Stimulated activated naive CD8-positive, alpha-beta T cell treated with anti-CD3 and anti-CD28 coated beads, Interleukin-15, amount 100 ng/mL, for 72 hours (primary cell): Measurements from ENCODE around the gene PTPRB.

Experiments
- ATAC-seq: fragments of 150-1000 bp; cut with Tn5 transposase; 2 replicates; pipeline ENCODE4 v1.10.0; 2021; ENCODE audit warnings: mild to moderate bottlenecking, moderate library complexity
- DNase-seq, 2 donors: peaks; one replicate each; pipeline ENCODE4 v3.0.0; 2021 to 2022
- H3K27ac Mint-ChIP-seq, 2 donors: one replicate each; pipeline ENCODE4 v1.8.0; 2022; ENCODE audit warnings: mild to moderate bottlenecking in 2 of 2, mixed read lengths in 2 of 2, moderate library complexity in 2 of 2
- H3K27me3 Mint-ChIP-seq: one replicate; pipeline ENCODE4 v1.8.0; 2022; ENCODE audit warnings: mixed read lengths
- H3K4me1 Mint-ChIP-seq: one replicate; pipeline ENCODE4 v1.8.0; 2022; ENCODE audit warnings: mild to moderate bottlenecking, mixed read lengths
- H3K4me3 Mint-ChIP-seq, 2 donors: one replicate each; pipeline ENCODE4 v1.8.0; 2022; ENCODE audit warnings: mild to moderate bottlenecking in 2 of 2, mixed read lengths in 2 of 2, moderate library complexity in 1 of 2
- H3K9me3 Mint-ChIP-seq, 2 donors: one replicate each; pipeline ENCODE4 v1.8.0; 2022; ENCODE audit warnings: mixed read lengths in 2 of 2

The PTPRB gene

DNA sequence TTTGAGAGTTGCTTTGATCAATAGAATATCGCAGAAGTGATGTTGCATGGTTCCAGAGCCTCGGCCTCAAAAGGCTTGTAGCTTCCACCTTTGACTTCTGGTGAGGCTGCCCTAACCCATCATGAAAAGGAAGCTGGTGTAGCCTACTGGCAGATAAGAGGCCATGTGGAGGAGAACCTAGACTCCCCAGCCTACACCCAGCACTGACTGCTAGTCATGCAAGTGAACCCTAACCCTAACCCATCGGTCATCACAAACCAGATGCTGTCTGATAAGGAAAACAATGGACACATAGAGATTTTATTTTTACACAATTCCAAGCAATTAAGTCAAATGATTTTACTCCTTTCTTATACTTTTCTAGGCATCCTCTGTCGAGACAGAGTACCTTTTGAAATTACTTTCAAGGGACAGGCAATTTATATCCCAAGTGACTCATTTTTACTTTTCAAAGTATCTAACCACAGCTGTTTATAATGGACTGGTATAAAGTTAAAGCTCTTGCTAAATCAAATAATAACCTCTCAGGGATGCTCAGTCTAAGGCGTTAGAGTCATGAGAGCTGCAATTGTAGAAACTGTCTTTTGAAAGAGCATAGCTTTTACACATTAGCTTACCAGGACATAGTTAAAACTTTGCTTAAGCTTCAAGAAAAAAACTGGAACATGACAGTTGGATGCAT is 17.6 kb downstream of the PTPRB start:
- DNase-seq (no peak), ATAC-seq (no peak)
- no peak overlapping the region for H3K4me3 Mint-ChIP-seq
- no peaks in the 10 kb centered on the region for H3K4me1 Mint-ChIP-seq
- H3K27me3 Mint-ChIP-seq, result no peaks in the 10 kb centered on the region
- no peak overlapping the region for H3K27ac Mint-ChIP-seq
- no peaks in the 10 kb centered on the region for H3K9me3 Mint-ChIP-seq

DNA sequence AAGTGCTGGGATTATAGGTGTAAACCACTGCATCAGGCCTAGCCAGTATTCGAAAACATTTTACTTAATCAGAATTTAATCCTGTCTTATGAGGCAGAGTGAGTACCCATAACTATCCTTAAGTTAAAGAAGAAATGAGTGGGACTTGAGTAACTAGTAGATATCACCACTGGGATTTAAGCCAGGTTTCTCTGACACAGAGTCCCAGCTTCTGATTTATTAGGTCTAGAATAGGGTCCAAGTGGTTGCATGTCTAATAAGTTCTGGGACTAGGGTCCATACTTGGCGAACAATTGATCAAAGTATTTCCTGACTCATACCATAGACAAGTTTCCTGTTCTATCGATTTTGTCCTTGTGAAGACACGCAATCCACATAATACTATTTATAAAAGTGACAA is 18.9 kb downstream of the PTPRB start:
- no peaks in the 10 kb centered on the region for H3K9me3 Mint-ChIP-seq
- H3K4me1 Mint-ChIP-seq, result no peaks in the 10 kb centered on the region
- no peak for ATAC-seq
- no peak overlapping the region for H3K4me3 Mint-ChIP-seq
- DNase-seq, result no peak
- H3K27me3 Mint-ChIP-seq, result peaks cover 7% of the 10 kb centered on the region
- no peak overlapping the region for H3K27ac Mint-ChIP-seq

DNA sequence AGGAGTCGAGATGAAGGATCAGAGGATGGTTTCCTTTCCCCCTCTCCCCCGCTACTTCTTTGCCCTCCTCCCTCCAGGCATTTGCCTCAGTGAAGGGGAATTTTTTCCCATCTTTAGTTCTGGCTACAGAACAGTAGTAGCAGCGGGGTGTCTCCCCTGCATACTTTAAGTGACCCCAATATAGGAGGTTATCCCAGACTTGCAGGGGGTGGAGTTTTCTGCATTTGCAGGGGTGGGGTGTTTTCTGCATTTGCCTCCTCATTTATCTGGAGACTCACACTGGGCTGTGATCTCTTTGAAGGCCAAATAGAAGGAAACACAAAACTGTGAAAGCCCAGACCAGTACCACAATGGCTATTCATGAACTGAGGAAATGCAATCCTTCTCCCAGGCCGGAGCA is 19.8 kb downstream of the PTPRB start:
- DNase-seq (no peak), ATAC-seq (no peak)
- Mint-ChIP-seq H3K4me1 (no peaks in the 10 kb centered on the region), H3K27me3 (peaks cover 14% of the 10 kb centered on the region), H3K9me3 (no peaks in the 10 kb centered on the region), H3K27ac (no peak overlapping the region), H3K4me3 (no peak overlapping the region)

DNA sequence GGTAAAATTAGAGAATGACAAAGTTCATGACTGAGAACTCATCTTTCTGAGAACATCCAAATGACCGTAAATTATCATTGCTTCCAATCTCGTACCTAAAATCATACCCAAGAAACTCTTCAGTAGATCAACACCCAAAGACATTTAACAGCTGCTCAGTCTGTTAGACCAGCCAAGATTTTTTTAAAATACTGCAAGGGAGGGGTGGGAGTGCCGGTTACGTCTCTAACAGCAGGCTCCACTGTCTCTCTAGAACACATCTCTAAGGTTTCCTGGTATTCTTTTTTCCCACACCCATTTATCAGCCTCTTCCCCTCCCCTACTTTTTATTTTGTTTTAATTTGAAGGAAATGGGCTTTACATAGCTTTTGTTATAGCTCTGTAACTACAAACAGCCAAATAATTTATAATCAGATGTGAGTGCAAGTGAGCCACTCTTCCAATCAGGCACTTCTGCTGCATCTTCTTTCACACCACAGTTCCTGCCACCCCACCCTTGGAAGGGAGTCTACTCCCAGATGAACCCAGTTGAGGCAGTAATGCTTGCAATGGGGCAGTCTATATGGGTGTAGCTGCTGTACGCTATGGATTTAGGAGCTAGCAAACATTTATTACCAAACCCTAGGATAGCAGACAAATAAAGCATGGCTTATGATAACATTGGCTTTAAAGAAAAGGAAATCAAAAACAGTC is 21.9 kb downstream of the PTPRB start:
- DNase-seq (no peak), ATAC-seq (no peak)
- Mint-ChIP-seq H3K27ac (no peak overlapping the region), H3K4me1 (no peaks in the 10 kb centered on the region), H3K27me3 (peaks cover 34% of the 10 kb centered on the region), H3K9me3 (no peaks in the 10 kb centered on the region), H3K4me3 (no peak overlapping the region)

DNA sequence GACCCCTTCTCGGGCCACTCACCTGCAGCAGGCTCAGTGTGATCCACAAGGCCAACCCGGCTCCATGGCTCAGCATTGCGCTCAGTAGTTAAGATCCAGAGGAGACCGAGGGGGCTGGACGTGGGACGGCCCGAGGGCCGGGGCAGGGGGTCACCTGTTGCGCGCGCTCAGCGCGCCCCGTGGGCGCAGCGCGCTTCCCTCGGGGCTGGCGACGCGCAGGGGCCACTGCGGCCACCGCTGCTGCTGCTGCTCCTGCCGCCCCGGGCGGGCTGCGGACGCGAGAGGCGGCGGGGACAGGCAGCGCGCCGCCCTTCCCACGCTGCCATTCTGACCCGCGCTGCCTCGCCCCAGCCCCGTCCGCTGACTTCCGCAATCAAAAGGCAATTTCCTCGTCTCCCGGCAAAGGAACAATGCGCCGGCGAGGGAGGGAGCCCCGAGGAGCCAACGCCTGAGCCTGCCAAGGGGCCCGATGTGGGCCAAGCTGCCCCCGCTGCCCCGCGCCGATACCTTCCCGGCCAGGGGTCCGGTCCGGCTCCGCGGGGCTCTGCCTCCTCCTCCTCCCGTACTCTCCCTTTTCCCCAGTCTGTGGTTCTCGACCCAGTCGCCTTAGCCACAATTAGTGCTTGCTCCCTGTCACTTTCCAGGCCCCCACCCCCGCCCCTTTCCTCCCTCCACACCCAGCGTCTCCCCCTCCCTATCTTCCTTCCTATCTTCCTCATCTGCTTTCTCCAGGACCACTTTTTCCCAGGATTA is 27.3 kb downstream of the PTPRB start:
- Mint-ChIP-seq H3K9me3 (no peaks in the 10 kb centered on the region), H3K27me3 (peaks cover 63% of the 10 kb centered on the region), H3K4me1 (peaks cover 5% of the 10 kb centered on the region), H3K27ac (no peak overlapping the region), H3K4me3 (peak overlapping the region; percentile 47 to 49)
- DNase-seq, result no peak
- peak; percentile 57 for ATAC-seq

DNA sequence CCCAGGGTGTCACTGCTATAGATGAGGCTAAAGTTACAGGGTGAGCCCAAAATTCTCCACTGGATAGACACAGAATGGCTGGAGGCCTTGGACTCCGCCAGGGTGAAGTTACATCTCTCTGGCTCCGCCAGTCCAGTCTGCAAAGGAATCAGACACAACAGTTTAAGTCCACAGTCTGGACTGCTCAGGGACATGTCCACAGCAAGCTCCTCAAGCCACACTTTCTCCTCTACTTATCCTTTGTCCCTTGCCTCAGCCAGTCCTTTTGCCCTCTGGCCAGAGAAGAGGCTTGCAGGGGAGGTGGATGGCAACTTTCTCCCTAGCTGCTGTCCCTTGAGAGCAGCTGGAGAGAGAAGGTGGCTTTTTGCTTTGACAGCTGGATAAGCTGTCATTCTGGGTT is 28.0 kb downstream of the PTPRB start:
- peak; percentile 26 for ATAC-seq
- H3K9me3 Mint-ChIP-seq, result no peaks in the 10 kb centered on the region
- DNase-seq, result no peak
- peak overlapping the region; percentile 47 to 49 for H3K4me3 Mint-ChIP-seq
- no peak overlapping the region for H3K27ac Mint-ChIP-seq
- peaks cover 5% of the 10 kb centered on the region for H3K4me1 Mint-ChIP-seq
- peaks cover 63% of the 10 kb centered on the region for H3K27me3 Mint-ChIP-seq

DNA sequence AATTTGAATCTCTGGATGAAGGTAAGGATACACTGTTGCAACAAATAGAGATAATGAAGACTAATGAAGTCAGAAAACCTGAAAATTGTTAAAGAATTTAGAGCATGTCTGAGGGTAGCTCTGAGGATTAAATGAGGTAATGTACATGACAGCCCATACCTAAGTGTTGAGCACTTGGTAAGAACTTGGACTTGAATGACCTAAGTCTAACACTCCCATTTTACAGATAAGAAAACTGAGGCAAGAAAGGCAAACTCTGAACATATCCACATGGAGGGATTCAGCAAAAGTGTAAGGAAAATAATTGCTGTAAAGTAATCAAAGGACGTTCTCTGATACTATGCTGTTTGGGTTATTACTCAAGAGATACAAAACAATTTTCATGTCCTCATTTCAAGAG is 29.0 kb downstream of the PTPRB start:
- no peak overlapping the region for H3K27ac Mint-ChIP-seq
- peaks cover 55% of the 10 kb centered on the region for H3K27me3 Mint-ChIP-seq
- no peak overlapping the region for H3K4me3 Mint-ChIP-seq
- DNase-seq (no peak), ATAC-seq (no peak)
- no peaks in the 10 kb centered on the region for H3K9me3 Mint-ChIP-seq
- peaks cover 5% of the 10 kb centered on the region for H3K4me1 Mint-ChIP-seq

DNA sequence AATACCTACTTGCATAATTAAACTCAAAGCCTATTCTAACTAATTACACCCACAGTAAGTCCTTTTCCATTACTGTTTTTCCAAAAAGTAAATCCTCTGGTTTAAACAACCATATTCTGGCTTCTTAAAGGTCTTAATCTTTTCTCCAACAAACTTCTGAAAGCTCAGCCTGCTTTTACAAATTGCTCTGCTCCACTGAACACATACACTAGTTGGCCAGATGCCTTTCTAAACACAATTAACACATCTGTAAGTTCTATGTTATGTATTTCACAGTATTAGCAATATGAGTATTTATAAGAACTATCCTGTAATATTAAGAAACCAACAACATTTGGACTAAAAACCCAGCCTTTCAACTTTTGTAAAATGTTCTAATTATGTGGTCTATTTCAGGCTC is 30.1 kb downstream of the PTPRB start:
- no peak for DNase-seq
- Mint-ChIP-seq H3K9me3 (no peaks in the 10 kb centered on the region), H3K27me3 (peaks cover 46% of the 10 kb centered on the region), H3K4me1 (peaks cover 5% of the 10 kb centered on the region), H3K27ac (no peak overlapping the region), H3K4me3 (no peak overlapping the region)
- ATAC-seq, result no peak

DNA sequence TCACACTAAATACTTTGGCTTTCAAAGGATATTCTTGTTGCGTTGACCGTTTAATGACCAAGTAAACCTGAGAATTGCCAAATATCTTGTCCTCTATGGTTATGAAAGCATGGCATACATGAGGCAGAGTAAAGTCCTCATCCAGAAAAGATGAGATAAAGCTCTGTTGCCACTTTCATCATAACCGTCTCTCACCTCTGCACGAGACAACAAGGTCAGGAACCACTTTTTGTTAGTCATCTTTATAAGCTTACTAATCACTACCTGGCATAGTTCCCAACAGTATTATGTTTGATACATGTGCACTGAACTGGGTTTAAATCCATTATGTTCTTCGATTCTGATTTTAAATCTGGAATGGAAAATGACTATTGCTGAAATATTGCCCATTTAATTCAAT is 31.3 kb downstream of the PTPRB start:
- Mint-ChIP-seq H3K4me1 (peaks cover 5% of the 10 kb centered on the region), H3K9me3 (no peaks in the 10 kb centered on the region), H3K4me3 (no peak overlapping the region), H3K27ac (no peak overlapping the region), H3K27me3 (peaks cover 36% of the 10 kb centered on the region)
- DNase-seq, result no peak
- no peak for ATAC-seq

DNA sequence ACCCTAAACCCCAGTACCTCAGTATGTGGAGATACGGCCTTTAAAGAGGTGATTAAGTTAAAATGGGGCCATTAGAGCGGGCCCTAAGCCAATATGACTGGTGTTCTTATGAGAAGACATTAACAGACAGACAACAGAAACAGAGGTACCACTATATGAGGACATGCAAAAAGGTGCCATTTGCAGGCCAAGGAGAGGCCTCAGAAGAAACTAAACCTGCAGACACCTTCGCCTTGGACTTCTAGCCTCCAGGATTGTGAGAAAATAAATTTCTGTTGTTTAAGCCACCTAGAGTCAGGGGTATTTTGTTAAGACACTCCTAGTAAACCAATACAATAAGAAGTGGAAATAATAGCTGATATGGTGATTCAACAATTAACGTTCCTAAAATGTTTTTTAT is 32.6 kb downstream of the PTPRB start:
- Mint-ChIP-seq H3K9me3 (no peaks in the 10 kb centered on the region), H3K27ac (no peak overlapping the region), H3K4me1 (peaks cover 5% of the 10 kb centered on the region), H3K27me3 (peaks cover 24% of the 10 kb centered on the region), H3K4me3 (no peak overlapping the region)
- DNase-seq (no peak), ATAC-seq (no peak)

DNA sequence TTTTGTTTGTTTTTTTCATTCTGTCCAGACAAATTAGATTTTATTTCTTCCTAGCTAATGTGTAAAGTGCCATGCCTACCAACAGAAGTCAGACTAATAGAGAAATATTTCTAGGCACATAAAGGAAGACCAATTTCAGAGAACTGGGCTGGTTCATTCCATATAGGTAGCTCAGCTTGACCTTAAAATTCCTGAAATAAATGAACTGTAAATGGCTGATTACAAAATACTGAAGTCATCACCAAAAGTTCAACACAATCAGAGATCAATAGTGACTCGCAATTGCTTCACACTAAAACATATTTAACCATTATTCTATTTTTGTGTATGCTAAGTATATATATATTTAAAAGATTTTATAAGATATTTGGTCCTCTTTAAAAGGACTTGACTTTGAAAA is 34.2 kb downstream of the PTPRB start:
- DNase-seq, result no peak
- H3K27ac Mint-ChIP-seq, result no peak overlapping the region
- H3K27me3 Mint-ChIP-seq, result peaks cover 9% of the 10 kb centered on the region
- H3K4me1 Mint-ChIP-seq, result no peaks in the 10 kb centered on the region
- no peak for ATAC-seq
- H3K4me3 Mint-ChIP-seq, result no peak overlapping the region
- H3K9me3 Mint-ChIP-seq, result no peaks in the 10 kb centered on the region

DNA sequence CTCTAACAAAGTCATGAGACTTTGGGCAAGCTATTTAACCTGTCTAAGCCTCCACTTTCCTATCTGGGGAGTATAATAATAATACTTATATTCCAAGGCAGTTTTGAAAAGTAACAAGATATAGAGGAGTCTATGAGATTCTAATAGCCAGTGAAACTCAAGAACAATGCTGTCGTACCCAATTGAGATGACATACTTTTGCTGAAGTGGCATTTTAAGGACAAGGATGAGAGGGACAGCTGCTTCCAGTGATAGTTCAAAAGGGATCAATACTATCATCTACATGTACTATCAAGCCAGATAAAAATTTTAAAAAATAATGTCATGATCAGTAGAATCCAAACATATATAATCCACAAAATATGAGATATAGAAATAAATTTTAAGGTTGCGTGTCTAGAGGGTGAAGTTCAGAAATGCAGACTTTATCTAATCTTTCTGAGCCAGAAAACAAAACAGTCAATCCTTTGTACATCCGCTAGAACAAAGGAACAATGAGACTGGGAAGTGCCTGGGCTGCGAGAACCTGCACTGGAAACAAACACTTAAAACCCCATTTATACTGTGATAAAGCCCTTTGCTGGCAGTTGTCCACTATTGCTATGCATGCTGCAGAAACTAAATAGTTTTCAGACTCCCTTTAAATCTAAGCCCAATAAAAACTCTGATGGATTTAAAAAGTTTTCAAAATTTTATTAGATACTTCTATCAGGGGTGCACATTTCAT is 38.6 kb downstream of the PTPRB start:
- Mint-ChIP-seq H3K4me1 (no peaks in the 10 kb centered on the region), H3K9me3 (no peaks in the 10 kb centered on the region), H3K4me3 (no peak overlapping the region), H3K27ac (no peak overlapping the region), H3K27me3 (no peaks in the 10 kb centered on the region)
- ATAC-seq (no peak), DNase-seq (no peak)

DNA sequence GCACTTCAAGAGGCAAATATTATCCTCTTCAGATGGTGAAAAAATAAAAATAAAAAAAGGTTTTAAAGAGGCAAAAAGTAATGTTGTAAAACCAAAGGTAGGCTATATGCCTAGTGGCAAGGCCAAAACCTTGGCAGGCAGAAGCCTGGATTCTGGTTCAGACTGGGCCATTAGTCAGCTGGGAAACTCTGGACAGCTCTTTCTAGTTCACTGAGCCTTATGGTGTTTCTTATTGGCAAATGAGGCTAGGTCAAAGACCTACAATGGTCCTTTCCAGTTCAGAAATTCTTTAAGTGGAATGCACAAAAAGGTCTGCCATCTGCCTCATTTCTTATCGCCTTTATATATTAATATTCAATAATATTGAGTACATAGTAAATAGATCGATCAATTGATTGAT is 44.6 kb downstream of the PTPRB start:
- Mint-ChIP-seq H3K27ac (no peak overlapping the region), H3K4me1 (no peaks in the 10 kb centered on the region), H3K27me3 (peaks cover 16% of the 10 kb centered on the region), H3K9me3 (no peaks in the 10 kb centered on the region), H3K4me3 (no peak overlapping the region)
- DNase-seq (no peak), ATAC-seq (no peak)

DNA sequence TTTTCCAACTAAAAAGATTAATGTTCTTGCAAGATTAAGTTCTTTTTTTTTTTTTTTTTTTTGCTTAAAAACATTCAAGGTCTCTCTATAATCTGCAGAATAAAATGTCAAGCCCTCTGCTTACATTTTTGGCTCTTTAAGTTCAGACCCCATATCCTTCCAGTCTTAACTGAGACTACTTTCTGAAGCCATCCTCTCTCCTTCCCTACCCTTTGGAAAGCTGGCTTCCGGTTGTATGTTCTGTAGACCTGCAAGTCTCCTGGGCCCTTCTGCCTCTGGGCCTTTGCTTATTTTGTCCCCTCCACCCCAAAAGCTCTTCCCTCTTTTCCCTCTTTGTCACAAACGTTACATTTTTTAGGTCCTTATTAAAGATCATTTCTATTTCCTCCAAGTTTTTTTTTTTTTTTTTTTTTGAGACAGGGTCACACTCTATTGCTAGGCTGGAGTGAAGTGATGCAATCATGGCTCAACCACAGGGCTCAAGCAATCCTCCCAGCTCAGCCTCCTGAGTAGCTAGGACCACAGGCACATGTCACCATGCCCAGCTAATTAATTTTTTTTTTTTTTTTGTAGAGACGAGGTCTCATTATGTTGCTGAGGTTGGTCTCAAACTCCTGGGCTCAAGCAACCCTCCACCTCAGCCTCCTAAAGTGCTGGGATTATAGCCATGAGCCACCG is 46.5 kb downstream of the PTPRB start:
- H3K4me1 Mint-ChIP-seq, result no peaks in the 10 kb centered on the region
- no peak overlapping the region for H3K27ac Mint-ChIP-seq
- H3K9me3 Mint-ChIP-seq, result no peaks in the 10 kb centered on the region
- H3K4me3 Mint-ChIP-seq, result no peak overlapping the region
- ATAC-seq (no peak), DNase-seq (no peak)
- H3K27me3 Mint-ChIP-seq, result peaks cover 16% of the 10 kb centered on the region

DNA sequence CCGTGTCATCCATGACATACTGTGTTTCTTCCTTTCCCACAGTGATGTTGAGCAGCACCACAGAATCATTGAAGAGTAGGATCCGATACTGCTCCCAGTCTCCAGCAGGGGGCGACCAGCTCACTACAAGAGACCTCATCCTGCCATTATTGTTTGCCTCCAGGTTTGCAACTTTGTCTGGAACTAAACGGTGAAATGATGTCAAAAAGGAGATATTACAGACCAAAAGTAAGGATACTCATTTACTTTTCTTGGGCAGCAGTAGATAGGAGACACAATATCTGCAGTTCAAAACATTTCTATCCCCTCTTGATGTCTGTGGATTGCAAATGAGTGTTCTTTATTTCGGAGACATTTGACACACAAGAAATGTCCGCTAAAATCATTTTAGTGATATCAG is 47.2 kb downstream of the PTPRB start:
- Mint-ChIP-seq H3K27me3 (peaks cover 16% of the 10 kb centered on the region), H3K27ac (no peak overlapping the region), H3K4me1 (no peaks in the 10 kb centered on the region), H3K9me3 (no peaks in the 10 kb centered on the region), H3K4me3 (no peak overlapping the region)
- ATAC-seq (peak; percentile 73), DNase-seq (peak; percentile 42 to 44)
